HepG2 (cell line): ENCODE results near the gene NELFCD. TPM values are rescaled to one million over a fixed set of nuclear protein-coding genes. Genes with fewer than 3 reads are reported as not detected.

ENCODE experiments used
- ATAC-seq: fragments of 200-7000 bp; cut with Tn5 transposase; 3 replicates; pipeline ENCODE4 v1.9.1; 2020; ENCODE audit warnings: mild to moderate bottlenecking, moderate library complexity
- BruUV-seq: library from RNA; stranded (reverse); fragments of 400-500 nt; replicated peaks from 2 replicates; lab custom pipeline; 2021; lab: Mats Ljungman, UMichigan
- CTCF ChIA-PET: fragments of 300-600 bp; formaldehyde crosslinking; extraction: SDS; loops from one replicate; lab custom pipeline; 2021; ENCODE audit warnings: low total read pairs, inconsistent platforms, low intra/inter-chr PET ratio; lab: Yijun Ruan, JAX
- POLR2A ChIA-PET: fragments of 350-600 bp; sonication (Branson Sonifier 250); formaldehyde crosslinking; loops from one replicate; lab custom pipeline; 2020; ENCODE audit warnings: antibody characterized with exemption, inconsistent platforms; lab: Yijun Ruan, JAX
- DNase-seq: peaks from one replicate; pipeline ENCODE4 v3.0.0-alpha.2; 2015; ENCODE audit warnings: low spot score
- FAIRE-seq: peaks from 3 replicates; lab custom pipeline; 2011; peaks lifted over from hg19 to GRCh38; lab: Jason Lieb, UNC
- H2AFZ ChIP-seq: one replicate; pipeline ENCODE4 v1.6.1; 2011; ENCODE audit warnings: low read length, inconsistent platforms
- H3K27ac ChIP-seq: fragments of 300-600 bp; 3 replicates; pipeline ENCODE4 v1.8.0; 2011; ENCODE audit warnings: mixed run types, mild to moderate bottlenecking, mixed read lengths, low read length, inconsistent platforms; ENCODE audit not compliant: insufficient read depth; ENCODE audit errors: extremely low read length
- H3K27me3 ChIP-seq, 2 experiments: fragments of 200-600 bp in 1 of 2; 2 replicates in 1 of 2; 3 replicates in 1 of 2; pipeline versions ENCODE4 v1.6.0 to v1.8.0; 2011; ENCODE audit warnings: low read length in 2 of 2, mild to moderate bottlenecking in 2 of 2, moderate library complexity in 2 of 2, inconsistent platforms in 1 of 2; ENCODE audit not compliant: insufficient read depth in 2 of 2, control insufficient read depth in 1 of 2
- H3K36me3 ChIP-seq, 2 experiments: fragments of 200-600 bp in 1 of 2; replicated peaks in 1 of 2; 2 replicates in 1 of 2; 3 replicates in 1 of 2; pipeline versions ENCODE4 v1.5.1 to v1.8.0; 2011; ENCODE audit warnings: low read length in 2 of 2, inconsistent platforms in 1 of 2; ENCODE audit not compliant: insufficient read depth in 2 of 2, control insufficient read depth in 1 of 2
- H3K4me1 ChIP-seq: 2 replicates; pipeline ENCODE4 v1.5.1; 2012; ENCODE audit warnings: low read length, inconsistent platforms; ENCODE audit not compliant: insufficient read depth
- H3K4me2 ChIP-seq: 2 replicates; pipeline ENCODE4 v1.6.0; 2011; ENCODE audit warnings: low read depth, low read length, inconsistent platforms
- H3K4me3 ChIP-seq, 3 experiments: fragments of 200-600 bp in 1 of 3; sonication (generic), shearing (Covaris generic) in 1 of 3; replicated peaks in 1 of 3; 2 replicates each; pipeline ENCODE4 v1.5.1; 2011 to 2016; ENCODE audit warnings: low read length in 3 of 3, inconsistent platforms in 2 of 3, low read depth in 2 of 3, mild to moderate bottlenecking in 2 of 3, control low read depth in 1 of 3, mixed read lengths in 1 of 3; ENCODE audit not compliant: insufficient read depth in 1 of 3
- H3K79me2 ChIP-seq: one replicate; pipeline ENCODE4 v1.6.1; 2011; ENCODE audit warnings: low read length, inconsistent platforms; ENCODE audit not compliant: insufficient read depth
- H3K9ac ChIP-seq: 2 replicates; pipeline ENCODE4 v1.6.0; 2011; ENCODE audit warnings: mild to moderate bottlenecking, low read depth, low read length, inconsistent platforms; ENCODE audit not compliant: insufficient read depth
- H3K9me3 ChIP-seq: 2 replicates; pipeline ENCODE4 v1.5.1; 2012; ENCODE audit warnings: mild to moderate bottlenecking, low read length
- H4K20me1 ChIP-seq: 2 replicates; pipeline ENCODE4 v1.6.0; 2011; ENCODE audit warnings: inconsistent platforms, mild to moderate bottlenecking, low read length, moderate library complexity; ENCODE audit not compliant: insufficient read depth
- IKZF1 ChIP-seq: fragments of 450-650 bp; IDR thresholded peaks from 2 replicates; pipeline ENCODE4 v1.7.1; 2016
- KAT7 ChIP-seq: IDR thresholded peaks from 2 replicates; pipeline ENCODE4 v1.6.1; 2018; ENCODE audit warnings: borderline replicate concordance, missing compliant biosample characterization
- POLR2AphosphoS5 ChIP-seq: IDR thresholded peaks from 2 replicates; pipeline ENCODE4 v1.6.1; 2012; ENCODE audit warnings: low read depth, low read length
- SRF ChIP-seq: IDR thresholded peaks from 2 replicates; pipeline ENCODE4 v1.6.1; 2011; ENCODE audit warnings: mild to moderate bottlenecking, low read depth, low read length, moderate library complexity
- ZNF333 ChIP-seq: sonication (generic); formaldehyde crosslinking; IDR thresholded peaks from 2 replicates; pipeline ENCODE4 v1.4.0; 2020; ENCODE audit warnings: mild to moderate bottlenecking, missing genetic modification reagents, borderline replicate concordance
- WGBS: methylation state at CpG from one replicate; pipeline ENCODE4 v1.1.6; 2017; ENCODE audit warnings: low lambda C conversion rate; 5-methylcytosine and 5-hydroxymethylcytosine counted together
- in situ Hi-C: cut with HindIII; loops from 2 replicates; pipeline ENCODE4 v1.10.0; 2017; ENCODE audit warnings: low pct_unique_long_range_greater_than_20kb; ENCODE audit not compliant: extremely low pct_ligation_motif_present
- intact Hi-C: fragments of 100-400 bp; cut with micrococcal nuclease; formaldehyde crosslinking; loops from one replicate; pipeline ENCODE4 v1.10.0; 2022; ENCODE audit not compliant: unreplicated experiment
- polyA plus RNA-seq, 8 experiments: library from polyadenylated mRNA; depleted of rRNA in 3 of 8; stranded (reverse) in 7 of 8; unstranded in 1 of 8; fragments of >200 nt; fragmentation: Illumina TruSeq in 4 of 8; extraction: Trizol in 4 of 8; gene quantifications; 2 replicates each; pipeline versions ENCODE4 v1.2.1 to v1.2.3, GENCODE V29; 2011 to 2016; ENCODE audit warnings: low read depth in 4 of 8, missing spikeins in 1 of 8, mixed read lengths in 1 of 8; ENCODE audit not compliant: insufficient read depth in 1 of 8
- total RNA-seq, 5 experiments: library from RNA; depleted of rRNA; stranded (reverse); fragments of >200 nt; fragmentation: Illumina TruSeq; extraction: Trizol; gene quantifications; 2 replicates each; pipeline ENCODE4 v1.2.3, GENCODE V29; 2016; ENCODE audit warnings: low read depth in 1 of 5

Gene NELFCD
- total and polyA plus RNA-seq, 2 of the 13 experiments (the other 11 are each of a cell fraction or from before 2014, with no cell fraction given) = 159 to 203 TPM

DNA sequence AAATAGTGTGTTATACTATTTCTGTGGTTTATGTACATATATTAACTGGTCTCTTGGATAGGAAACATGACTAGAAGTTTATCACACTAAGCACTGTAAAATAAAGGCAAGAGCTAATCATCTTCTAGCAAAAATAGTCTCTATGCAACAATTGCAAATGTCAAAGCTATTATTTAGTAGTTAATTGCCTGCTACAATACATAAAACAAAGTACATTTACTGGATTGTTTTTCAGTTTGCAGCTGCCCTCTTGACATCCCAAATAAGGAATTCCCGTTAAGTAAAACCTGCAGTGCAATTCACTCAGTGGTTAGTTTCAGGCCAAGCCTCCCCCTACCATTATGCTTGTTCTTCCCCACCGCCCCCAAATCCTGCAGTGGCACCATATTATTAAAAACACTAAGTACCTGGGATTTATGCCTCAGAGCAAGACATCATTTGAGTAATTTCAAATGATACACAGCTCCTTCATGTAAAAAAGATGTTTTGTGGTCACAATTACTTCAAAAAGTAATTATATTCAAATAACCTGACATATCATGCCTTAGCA, 52.6 kb downstream of the NELFCD start:
- Histone ChIP-seq H3K36me3 (peaks cover 6 to 13% of the 10 kb centered on the region in 2 experiments; a peak in 3 of 5 replicates), H3K4me1 (peaks cover 37% of the 10 kb centered on the region), H3K9me3 (no peaks in the 10 kb centered on the region), H3K4me3 (no peak overlapping the region; a peak in 1 of 6 replicates), H4K20me1 (peaks cover 8% of the 10 kb centered on the region; the same call in 1 of the 2 replicates), H2AFZ (no peak overlapping the region), H3K79me2 (peaks cover 38% of the 10 kb centered on the region), H3K27ac (no peak overlapping the region), H3K9ac (no peak overlapping the region), H3K27me3 (no peaks in the 10 kb centered on the region; a peak in 1 of 5 replicates), H3K4me2 (no peak overlapping the region)
- intact Hi-C loops = loop anchor here (2.0 to 5.0 kb wide), 2 partner anchors 36 to 141 kb away; no protein-coding TSS in a partner anchor
- WGBS = 78% methylated on average over 2 of the region's 2 CpGs
- ChIA-PET POLR2A (interaction anchor here (3.0 to 3.7 kb wide), 2 partner anchors 53 to 142 kb away, joined by 12 to 68 read pairs; partner anchors contain the start of gene NELFCD), CTCF (no interaction called here)
- ATAC-seq (no peak), FAIRE-seq (no peak), DNase-seq (no peak)
- BruUV-seq = no TSS peak
- TF ChIP-seq ZNF333 (CRISPR knock-in tag) (no peak), IKZF1 (no peak), SRF (0 out of 2 replicates have a peak, but pooled peaks have one; percentile 42)
- in situ Hi-C loops = no loop called here

DNA sequence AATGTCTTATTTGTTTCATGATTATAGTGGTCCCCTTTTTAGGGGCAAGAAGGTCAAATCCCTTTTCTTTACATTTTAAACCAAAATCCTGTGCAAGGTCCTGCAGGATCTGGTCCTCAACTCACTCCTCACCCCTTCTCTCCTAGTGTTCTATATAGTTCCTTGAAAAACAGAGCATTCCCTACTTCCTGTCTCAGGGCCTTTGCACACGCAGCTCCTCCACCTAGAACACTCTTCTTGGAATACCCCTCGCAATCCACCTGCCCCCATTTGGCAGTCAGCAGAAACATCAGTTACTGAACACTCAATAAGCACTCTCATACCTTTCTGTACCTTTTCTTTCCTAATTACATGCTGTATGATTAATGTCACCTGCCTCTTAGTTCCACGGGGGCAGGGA, 54.3 kb downstream of the NELFCD start:
- 0 out of 2 replicates have a peak, but pooled peaks cover 4% of the 10 kb centered on the region for H4K20me1 ChIP-seq
- H3K4me1 ChIP-seq = peaks cover 27% of the 10 kb centered on the region
- 74% methylated on average over 3 of the region's 3 CpGs for WGBS
- no peak for DNase-seq
- no peak overlapping the region for H3K4me2 ChIP-seq
- POLR2A ChIA-PET = no interaction called here
- in situ Hi-C loops (no loop called here), intact Hi-C loops (no loop called here)
- H2AFZ ChIP-seq = no peak overlapping the region
- ATAC-seq = no peak
- H3K79me2 ChIP-seq = peaks cover 32% of the 10 kb centered on the region
- peaks cover 0 to 1% of the 10 kb centered on the region in 2 experiments; a peak in 1 of 5 replicates for H3K36me3 ChIP-seq
- CTCF ChIA-PET = no interaction called here
- H3K9ac ChIP-seq = no peak overlapping the region
- FAIRE-seq = no peak
- H3K9me3 ChIP-seq = no peaks in the 10 kb centered on the region
- H3K27ac ChIP-seq = no peak overlapping the region
- no TSS peak for BruUV-seq
- H3K27me3 ChIP-seq = no peaks in the 10 kb centered on the region; a peak in 1 of 5 replicates
- no peak for TF ChIP-seq KAT7
- TF ChIP-seq POLR2AphosphoS5 = no peak
- no peak overlapping the region for H3K4me3 ChIP-seq
